ENCODE results near the gene ANKRD36. TPM values are rescaled to one million over a fixed set of nuclear protein-coding genes. Genes with fewer than 3 reads are reported as not detected.
"Not testable (repeated sequence)": the region's sequence is repeated elsewhere in the genome, so short reads cannot be mapped to it uniquely, and the experiment has no call there.

ANKRD36 gene
- total RNA-seq, 1 experiment from 2014 or later = 12.6 TPM

- intact Hi-C loops (cut with micrococcal nuclease); H3K36me3 ChIP-seq (ENCODE audit: low read depth, low read length); H3F3A ChIP-seq (ENCODE audit: low read length, unreplicated experiment); DNase-seq; ATAC-seq; CTCF ChIA-PET; H3K4me1 ChIP-seq (ENCODE audit: insufficient read depth, low read length); BruUV-seq (replicated peaks); H3K9ac ChIP-seq (ENCODE audit: low read length); H3K27me3 ChIP-seq (ENCODE audit: low read length); H3K4me2 ChIP-seq (ENCODE audit: low read length); H2AFZ ChIP-seq (ENCODE audit: low read length); H3K4me3 ChIP-seq (ENCODE audit: low read length); H3K9me3 ChIP-seq (ENCODE audit: low read length); H3K79me2 ChIP-seq (ENCODE audit: low read length); H3K9me2 ChIP-seq (replicated peaks; ENCODE audit: low read length); H4K20me1 ChIP-seq (ENCODE audit: low read length); H3K27ac ChIP-seq (ENCODE audit: low read length); POLR2A ChIA-PET (ENCODE audit: unreplicated experiment): not testable (repeated sequence)
Observed at GRCh38 chr2:97293687-97294086, 180.7 kb downstream of the ANKRD36 start.

Other genes with a start within 250 kb of the ANKRD36 start
- gene SEMA4C, start 243.1 kb upstream of the ANKRD36 start, total RNA-seq (2014; rRNA removed) = 20.6 and 29.8 TPM in 2 replicates
- gene FAM178B, start 126.6 kb upstream of the ANKRD36 start, total RNA-seq (2014; rRNA removed) = not detected in 2 replicates
- gene FAHD2B, start 18.3 kb upstream of the ANKRD36 start, total RNA-seq (2014; rRNA removed) = 12.7 and 22.2 TPM in 2 replicates

Data from PC-3 (cell line).